ENCODE data around the gene RBBP7.

RBBP7 gene

DNA sequence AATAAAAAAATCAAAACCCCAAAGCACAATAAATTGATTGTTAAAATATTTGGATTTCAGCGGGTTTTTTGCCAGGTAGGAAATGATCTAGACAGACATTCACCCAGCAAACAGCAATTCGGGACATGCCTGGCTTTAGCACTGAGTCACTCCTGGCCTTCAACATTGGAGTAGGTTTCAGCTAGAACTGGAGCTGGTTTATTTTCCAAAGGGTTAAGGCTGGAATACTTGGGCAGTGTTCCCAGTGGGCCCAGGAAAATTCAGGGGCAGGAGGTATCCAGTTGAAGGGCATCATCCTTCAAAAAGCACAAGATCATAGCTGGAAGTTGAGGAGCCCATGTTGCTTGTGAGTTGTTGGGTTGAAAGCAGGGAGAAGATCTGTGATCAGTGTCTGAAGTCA lies 42.9 kb downstream of the RBBP7 start:
- no peak for DNase-seq

DNA sequence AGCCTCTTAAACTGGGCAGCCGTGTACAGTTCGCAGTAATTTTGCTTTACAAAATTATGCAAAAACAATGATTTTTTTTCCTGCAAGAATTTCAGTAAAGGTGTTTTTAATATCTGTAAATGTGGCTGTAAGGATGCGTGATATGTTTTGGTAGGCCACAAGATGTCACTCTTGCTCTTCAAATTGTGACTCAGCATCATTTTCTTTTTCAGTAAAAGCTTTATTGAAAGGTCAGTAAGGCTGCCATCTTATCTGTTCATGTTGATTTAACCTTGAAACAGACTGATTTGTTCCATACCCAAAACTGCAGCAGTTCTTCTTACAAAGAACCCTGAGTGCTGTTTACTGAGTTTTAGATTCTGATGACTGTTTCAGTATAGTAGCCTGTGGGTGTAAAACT lies 44.0 kb downstream of the RBBP7 start:
- no peak for DNase-seq

DNA sequence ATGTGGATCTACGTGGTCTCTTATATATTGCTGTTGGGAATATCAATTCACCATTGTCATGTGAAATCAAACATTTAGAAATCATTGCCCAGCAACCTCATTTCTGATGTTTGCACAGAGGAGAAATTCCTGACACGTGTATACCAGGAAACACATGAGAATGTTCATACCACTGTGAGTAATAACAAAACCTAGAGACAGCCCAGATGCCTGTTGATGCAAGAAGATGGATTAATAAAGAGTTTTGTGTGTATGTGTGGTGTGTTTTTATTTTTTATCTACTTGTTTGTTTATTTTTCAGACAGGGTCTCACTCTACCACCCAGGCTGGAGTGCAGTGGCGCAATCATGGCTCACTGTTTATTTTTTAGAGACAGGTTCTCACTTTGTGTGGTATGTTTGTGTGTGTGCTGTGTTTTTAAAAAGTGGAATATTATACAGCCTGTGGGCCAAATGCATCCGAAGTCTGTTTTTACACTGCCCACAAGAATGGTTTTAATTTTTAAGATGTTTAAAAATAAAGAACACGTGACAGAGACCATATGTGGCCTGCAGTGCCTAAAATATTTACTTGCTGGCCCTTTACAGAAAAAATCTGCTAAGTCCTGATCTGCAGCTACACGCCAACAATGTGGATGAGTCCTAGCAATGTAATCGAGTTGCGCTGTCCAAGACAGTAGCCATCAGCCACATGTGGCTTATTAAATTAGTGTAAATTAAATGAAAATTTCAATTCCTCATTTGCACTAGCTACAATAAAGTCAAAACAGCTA lies 44.7 kb downstream of the RBBP7 start:
- DNase-seq, result no peak

DNA sequence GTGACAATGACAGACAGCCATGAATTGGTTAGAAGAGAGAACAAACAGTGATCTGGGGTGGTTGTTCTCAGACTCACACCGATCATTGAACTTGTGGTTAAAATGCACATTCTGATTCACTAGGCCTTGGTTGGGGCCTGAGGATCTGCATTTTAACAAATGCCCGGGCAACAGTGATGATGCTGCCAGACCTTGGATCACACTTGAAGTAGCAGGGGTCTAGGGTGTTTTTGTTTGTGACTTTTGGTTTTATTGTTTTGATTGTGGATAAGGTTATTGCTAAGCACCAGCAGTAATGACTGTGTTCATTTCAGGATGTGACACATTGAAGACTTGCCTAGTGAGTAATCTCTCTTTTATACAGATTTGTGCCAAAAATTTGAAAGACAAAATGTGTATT lies 47.4 kb downstream of the RBBP7 start:
- DNase-seq, result no peak

DNA sequence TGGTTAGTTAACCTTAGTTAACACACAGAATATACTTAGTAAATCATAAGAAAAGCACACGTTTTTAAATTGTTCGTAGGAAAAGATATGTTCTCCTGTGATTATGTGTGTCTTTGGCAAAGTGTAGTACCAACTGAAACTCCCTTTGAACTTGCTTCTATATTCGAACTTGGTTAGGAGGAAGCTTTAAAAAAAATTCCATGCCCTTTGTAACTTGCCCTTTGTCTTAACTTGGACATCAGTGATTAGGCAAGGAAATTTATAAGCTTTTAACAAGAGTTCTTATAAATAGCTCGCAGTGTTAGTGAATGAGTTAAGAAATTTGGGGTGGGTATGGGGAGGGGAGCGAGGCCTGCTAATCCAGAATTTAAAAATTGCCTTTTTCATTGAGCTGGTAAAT lies 50.5 kb downstream of the RBBP7 start:
- no peak for DNase-seq

DNA sequence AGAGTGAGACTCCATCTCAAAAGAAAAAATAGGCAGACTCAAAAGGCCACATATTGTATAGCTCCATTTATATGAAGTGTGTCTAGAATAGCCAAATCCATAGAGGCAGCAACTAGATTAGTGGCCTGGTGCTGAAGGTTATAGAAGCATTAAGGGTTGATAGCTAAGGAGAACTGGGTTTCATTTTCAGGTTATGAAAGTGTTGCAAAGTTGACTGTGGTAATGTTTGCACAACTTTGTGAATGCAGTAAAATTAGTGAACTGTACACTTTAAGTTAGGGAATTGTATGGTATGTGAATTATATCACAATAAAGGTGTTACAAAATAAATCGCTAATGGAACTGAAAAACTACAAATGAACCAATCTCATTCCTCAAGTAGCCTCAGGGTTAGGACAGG lies 55.6 kb downstream of the RBBP7 start:
- no peak for DNase-seq

DNA sequence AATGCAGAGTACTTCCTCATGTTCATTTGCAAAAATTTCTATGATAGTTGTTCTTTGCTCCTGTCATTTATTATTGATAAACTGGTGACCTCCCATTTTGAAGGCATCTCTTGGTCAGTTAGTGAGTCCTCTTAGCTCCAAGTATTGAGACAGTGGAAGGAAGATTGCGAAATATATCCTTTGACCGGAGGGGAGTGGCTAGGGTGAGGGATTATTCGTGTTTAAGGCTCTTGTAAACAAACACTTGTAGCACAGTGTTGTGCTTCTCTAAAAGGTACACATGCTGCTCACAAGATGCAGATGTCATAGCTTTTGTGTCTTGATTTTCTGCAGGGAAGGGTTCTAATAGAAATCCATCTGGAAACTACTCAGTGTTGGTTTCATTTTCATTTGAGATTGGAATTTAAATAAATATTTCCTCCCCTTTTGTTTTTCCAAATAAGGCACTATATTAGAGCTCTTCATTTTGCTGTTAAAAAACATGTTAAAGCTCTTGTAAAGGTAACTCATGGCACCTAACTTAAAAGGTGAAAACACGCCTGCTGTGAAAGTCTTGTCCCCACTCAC lies 62.1 kb downstream of the RBBP7 start:
- DNase-seq, result no peak

DNA sequence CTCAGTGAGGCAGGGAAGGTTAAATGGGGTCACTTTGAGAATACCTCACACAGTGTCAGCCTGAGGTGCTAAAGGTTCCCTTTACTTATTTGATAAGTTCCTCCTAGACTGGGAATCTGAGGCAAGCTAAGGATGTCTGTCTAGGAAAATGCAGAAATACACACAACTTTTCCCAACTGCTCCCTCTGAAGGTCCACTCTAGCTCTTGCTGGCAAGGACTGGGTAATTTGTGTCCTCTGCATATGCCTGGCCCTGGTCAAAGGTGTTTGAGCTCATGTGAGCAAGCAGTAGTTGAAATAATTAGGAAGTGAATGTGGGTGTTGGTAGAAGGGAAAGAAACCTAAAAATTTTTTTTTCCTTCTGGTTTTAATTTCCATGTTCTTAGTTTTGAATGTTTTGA lies 62.6 kb downstream of the RBBP7 start:
- DNase-seq, result no peak

DNA sequence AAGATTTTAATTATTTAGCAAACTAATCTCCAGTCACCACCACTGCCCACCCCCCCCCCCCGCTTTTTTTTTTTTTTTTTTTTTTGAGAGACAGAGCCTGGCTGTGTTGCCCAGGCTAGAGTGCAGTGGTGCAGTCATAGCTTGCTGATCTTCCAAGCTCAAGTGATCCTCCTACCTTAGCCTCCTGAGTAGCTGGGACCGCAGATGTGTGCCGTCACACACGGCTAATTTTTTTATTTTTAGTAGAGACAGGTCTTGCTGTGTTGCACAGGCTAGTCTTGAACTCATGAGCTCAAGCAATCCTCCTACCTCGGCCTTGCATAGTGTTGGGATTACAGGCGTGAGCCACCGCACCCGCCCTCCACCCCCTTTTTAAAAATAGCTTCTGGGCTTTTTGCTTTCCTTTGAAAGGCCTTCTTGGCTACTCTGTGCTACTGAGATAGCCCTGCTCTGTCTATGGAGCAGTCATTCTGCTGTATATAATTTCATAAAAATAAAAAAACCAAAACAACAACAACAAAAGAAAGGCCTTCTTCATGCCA lies 65.2 kb downstream of the RBBP7 start:
- DNase-seq, result no peak

DNA sequence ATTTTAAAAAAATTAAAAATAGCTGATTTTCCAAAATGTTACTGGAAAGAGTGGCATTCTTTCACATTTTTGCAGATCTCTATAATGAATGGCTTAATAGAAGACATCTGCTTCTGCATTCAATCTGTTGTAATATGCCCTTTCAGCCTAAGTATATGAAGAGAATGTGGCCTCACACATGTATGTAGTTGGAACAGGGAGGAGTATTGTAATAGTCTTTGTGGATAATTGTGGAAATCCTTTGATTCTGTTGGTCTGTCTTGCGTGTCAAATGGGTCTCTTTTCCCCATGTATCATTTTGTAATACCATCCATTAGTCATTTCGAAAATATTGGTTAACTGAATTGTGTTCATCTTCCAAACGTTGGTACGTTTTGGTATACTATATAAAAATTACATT lies 72.3 kb downstream of the RBBP7 start:
- DNase-seq, result no peak

DNA sequence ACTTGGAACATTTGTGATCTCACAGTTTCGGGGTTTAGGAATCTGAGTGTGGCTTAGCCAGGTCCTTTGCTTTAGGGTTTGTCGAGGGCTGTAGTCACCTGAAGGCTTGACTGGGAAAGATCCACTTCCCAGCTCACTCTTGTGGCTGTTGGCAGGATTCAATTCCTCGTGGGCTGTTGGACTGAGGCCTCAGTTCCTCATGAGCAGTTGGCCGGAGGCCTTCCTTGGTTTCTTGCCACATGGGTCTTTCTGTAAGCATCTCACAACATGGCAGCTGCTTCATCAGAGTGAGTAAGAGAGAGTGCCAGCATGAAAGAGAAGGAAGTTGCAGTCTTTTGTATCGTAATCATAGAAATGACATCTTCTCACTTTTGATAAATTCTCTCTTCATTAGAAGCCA lies 72.8 kb downstream of the RBBP7 start:
- DNase-seq, result peak in 26 of 56 donors; percentile 0 to 45 (median 2)

DNA sequence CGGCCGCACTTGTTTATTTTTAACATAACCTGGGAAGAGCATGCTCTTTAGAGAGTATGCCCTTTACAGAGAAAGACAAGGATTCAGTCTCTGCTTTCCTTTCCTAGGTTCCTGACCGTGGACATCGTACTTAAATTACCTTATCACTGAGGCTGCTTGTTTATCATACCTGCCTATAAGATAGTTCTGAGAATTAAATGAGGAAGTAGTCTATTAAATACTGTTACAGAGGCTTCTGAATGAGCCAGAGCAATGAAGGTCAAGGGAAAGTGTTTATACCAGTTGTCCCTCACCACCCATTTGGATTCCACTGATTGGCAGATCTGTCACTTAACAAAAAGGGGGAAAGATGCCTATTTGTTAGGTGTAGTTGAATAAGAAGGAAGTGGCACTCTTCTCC lies 73.9 kb downstream of the RBBP7 start:
- DNase-seq, result no peak

Measured in amygdala (tissue), 56 donors.